Measurements from ENCODE around the gene ANKRD12. TPM values are rescaled to one million over a fixed set of nuclear protein-coding genes. Genes with fewer than 3 reads are reported as not detected.

ANKRD12 gene
- total RNA-seq, 1 experiment from 2014 or later, result 16.8 TPM

GRCh38 chr18:9217743-9218451, 81.3 kb downstream of the ANKRD12 start:
- Histone ChIP-seq H3K4me3 (ENCODE audit: low read length) (no peak overlapping the region), H3K4me1 (ENCODE audit: low read length) (no peaks in the 10 kb centered on the region), H3K36me3 (ENCODE audit: insufficient read depth, low read length) (peaks cover 17% of the 10 kb centered on the region), H3K27me3 (ENCODE audit: low read length) (no peaks in the 10 kb centered on the region), H3K79me2 (ENCODE audit: low read length) (no peaks in the 10 kb centered on the region), H3K27ac (ENCODE audit: low read length) (no peak overlapping the region), H3K9me3 (ENCODE audit: low read length) (no peaks in the 10 kb centered on the region), H2AFZ (ENCODE audit: low read length) (no peak overlapping the region), H3K9me2 (replicated peaks; ENCODE audit: insufficient read depth, low read length) (no peaks in the 10 kb centered on the region), H3K9ac (ENCODE audit: low read length) (no peak overlapping the region), H4K20me1 (ENCODE audit: insufficient read depth, low read depth, low read length) (no peaks in the 10 kb centered on the region), H3K4me2 (ENCODE audit: low read depth, low read length, poor library complexity, severe bottlenecking) (no peak overlapping the region)
- DNase-seq, result no peak

GRCh38 chr18:9221040-9221439, 84.5 kb downstream of the ANKRD12 start:
- Histone ChIP-seq H3K36me3 (ENCODE audit: insufficient read depth, low read length) (peaks cover 11% of the 10 kb centered on the region), H3K27me3 (ENCODE audit: low read length) (no peaks in the 10 kb centered on the region), H3K9me3 (ENCODE audit: low read length) (no peaks in the 10 kb centered on the region), H3K9me2 (replicated peaks; ENCODE audit: insufficient read depth, low read length) (no peaks in the 10 kb centered on the region), H2AFZ (ENCODE audit: low read length) (no peak overlapping the region), H4K20me1 (ENCODE audit: insufficient read depth, low read depth, low read length) (no peaks in the 10 kb centered on the region), H3K79me2 (ENCODE audit: low read length) (no peaks in the 10 kb centered on the region; the same call in 1 of the 2 replicates), H3K4me1 (ENCODE audit: low read length) (no peaks in the 10 kb centered on the region), H3K27ac (ENCODE audit: low read length) (no peak overlapping the region), H3K4me2 (ENCODE audit: low read depth, low read length, poor library complexity, severe bottlenecking) (no peak overlapping the region), H3K4me3 (ENCODE audit: low read length) (no peak overlapping the region), H3K9ac (ENCODE audit: low read length) (no peak overlapping the region)
- DNase-seq, result no peak

DNA sequence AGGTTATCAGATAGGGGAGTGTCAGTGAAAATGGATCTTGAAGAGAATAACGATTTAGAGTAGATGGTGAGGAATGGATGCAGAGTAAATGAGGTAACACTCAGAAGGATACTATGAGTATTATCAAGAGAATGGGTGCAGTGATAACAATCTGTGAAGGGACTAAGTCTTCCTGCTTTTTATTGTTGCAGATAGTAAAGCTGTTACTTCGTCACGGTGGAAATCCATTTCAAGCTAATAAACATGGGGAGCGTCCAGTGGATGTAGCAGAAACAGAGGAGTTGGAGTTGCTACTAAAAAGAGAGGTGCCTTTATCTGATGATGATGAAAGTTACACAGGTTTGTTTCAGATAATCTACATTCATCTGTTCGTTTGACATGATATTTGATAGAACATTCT, 85.1 kb downstream of the ANKRD12 start:
- DNase-seq, result no peak

GRCh38 chr18:9223356-9223755, 86.8 kb downstream of the ANKRD12 start:
- Histone ChIP-seq H3K79me2 (ENCODE audit: low read length) (peaks cover 10% of the 10 kb centered on the region), H3K4me1 (ENCODE audit: low read length) (no peaks in the 10 kb centered on the region), H3K36me3 (ENCODE audit: insufficient read depth, low read length) (peaks cover 17% of the 10 kb centered on the region), H3K9me2 (replicated peaks; ENCODE audit: insufficient read depth, low read length) (no peaks in the 10 kb centered on the region), H3K4me2 (ENCODE audit: low read depth, low read length, poor library complexity, severe bottlenecking) (no peak overlapping the region), H3K27ac (ENCODE audit: low read length) (no peak overlapping the region), H3K27me3 (ENCODE audit: low read length) (no peaks in the 10 kb centered on the region), H3K9ac (ENCODE audit: low read length) (no peak overlapping the region), H3K9me3 (ENCODE audit: low read length) (no peaks in the 10 kb centered on the region), H4K20me1 (ENCODE audit: insufficient read depth, low read depth, low read length) (no peaks in the 10 kb centered on the region), H2AFZ (ENCODE audit: low read length) (no peak overlapping the region), H3K4me3 (ENCODE audit: low read length) (no peak overlapping the region)
- DNase-seq, result no peak

More for the DNA sequence above, 85.1 kb downstream of the ANKRD12 start:
- Histone ChIP-seq H3K79me2 (ENCODE audit: low read length) (no peaks in the 10 kb centered on the region; the same call in 1 of the 2 replicates), H2AFZ (ENCODE audit: low read length) (no peak overlapping the region), H3K9me2 (replicated peaks; ENCODE audit: insufficient read depth, low read length) (no peaks in the 10 kb centered on the region), H3K4me1 (ENCODE audit: low read length) (no peaks in the 10 kb centered on the region), H3K9ac (ENCODE audit: low read length) (no peak overlapping the region), H4K20me1 (ENCODE audit: insufficient read depth, low read depth, low read length) (no peaks in the 10 kb centered on the region), H3K27ac (ENCODE audit: low read length) (no peak overlapping the region), H3K9me3 (ENCODE audit: low read length) (no peaks in the 10 kb centered on the region), H3K36me3 (ENCODE audit: insufficient read depth, low read length) (peaks cover 11% of the 10 kb centered on the region), H3K27me3 (ENCODE audit: low read length) (no peaks in the 10 kb centered on the region), H3K4me3 (ENCODE audit: low read length) (no peak overlapping the region), H3K4me2 (ENCODE audit: low read depth, low read length, poor library complexity, severe bottlenecking) (no peak overlapping the region)

DNA sequence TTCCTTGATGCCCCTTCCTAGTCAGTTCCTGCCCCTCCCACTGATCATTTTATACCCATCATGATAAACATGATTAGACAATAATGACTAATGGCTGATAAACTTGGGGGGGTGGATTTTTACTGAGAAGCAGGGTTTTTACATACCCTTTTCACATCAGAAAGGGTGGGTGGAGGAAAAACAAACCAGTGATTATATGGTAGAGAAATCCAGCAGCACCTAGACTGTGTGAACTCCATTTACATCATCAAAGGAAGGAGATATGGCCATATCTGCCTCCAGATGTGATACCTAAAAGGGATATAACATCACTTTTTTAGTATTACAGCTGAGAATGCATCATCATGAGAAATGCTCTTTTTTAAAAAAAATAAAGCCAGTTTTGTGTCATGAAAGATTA, 89.9 kb downstream of the ANKRD12 start:
- no peak for DNase-seq
- H3K27ac ChIP-seq (ENCODE audit: low read length), result no peak overlapping the region
- H3K9ac ChIP-seq (ENCODE audit: low read length), result no peak overlapping the region
- H3K79me2 ChIP-seq (ENCODE audit: low read length), result peaks cover 36% of the 10 kb centered on the region
- H3K27me3 ChIP-seq (ENCODE audit: low read length), result no peaks in the 10 kb centered on the region
- H3K9me3 ChIP-seq (ENCODE audit: low read length), result peaks cover 3% of the 10 kb centered on the region; the same call in 1 of the 2 replicates
- H2AFZ ChIP-seq (ENCODE audit: low read length), result no peak overlapping the region
- H3K4me1 ChIP-seq (ENCODE audit: low read length), result no peaks in the 10 kb centered on the region
- H3K4me2 ChIP-seq (ENCODE audit: low read depth, low read length, poor library complexity, severe bottlenecking), result no peak overlapping the region
- no peak overlapping the region for H3K4me3 ChIP-seq (ENCODE audit: low read length)
- H4K20me1 ChIP-seq (ENCODE audit: insufficient read depth, low read depth, low read length), result no peaks in the 10 kb centered on the region
- no peaks in the 10 kb centered on the region for H3K9me2 ChIP-seq (replicated peaks; ENCODE audit: insufficient read depth, low read length)
- H3K36me3 ChIP-seq (ENCODE audit: insufficient read depth, low read length), result peaks cover 34% of the 10 kb centered on the region; the same call in 1 of the 2 replicates

DNA sequence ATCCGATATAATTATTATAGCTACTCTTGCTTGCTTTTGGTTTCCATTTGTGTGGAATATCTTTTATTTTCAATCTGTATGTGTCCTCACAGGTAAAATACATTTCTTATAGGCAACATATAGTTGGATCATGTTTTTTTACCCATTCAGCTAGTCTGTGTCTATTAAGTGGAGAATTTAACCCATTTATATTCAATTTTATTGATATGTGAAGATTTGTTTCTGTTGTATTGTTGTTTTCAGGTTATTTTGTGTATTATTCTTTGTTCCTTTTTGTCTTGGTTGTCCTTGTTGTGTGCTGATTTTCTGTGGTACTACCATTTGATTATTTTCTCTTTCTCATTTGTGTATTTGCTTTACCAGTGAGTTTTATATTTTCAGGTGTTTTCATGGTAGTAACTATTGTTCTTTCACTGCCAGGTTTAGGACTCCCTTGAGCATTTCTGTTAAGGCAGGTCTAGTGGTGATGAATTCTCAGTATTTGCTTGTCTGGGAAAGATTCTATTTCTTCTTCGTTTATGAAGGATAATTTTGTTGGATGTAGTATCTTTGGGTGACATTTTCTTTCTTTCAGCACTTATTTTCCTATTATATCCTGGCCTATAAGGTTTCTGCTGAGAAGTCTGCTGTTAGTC, 95.4 kb downstream of the ANKRD12 start:
- Histone ChIP-seq H3K9ac (ENCODE audit: low read length) (no peak overlapping the region), H3K27me3 (ENCODE audit: low read length) (no peaks in the 10 kb centered on the region), H3K4me1 (ENCODE audit: low read length) (no peaks in the 10 kb centered on the region), H3K4me3 (ENCODE audit: low read length) (no peak overlapping the region), H2AFZ (ENCODE audit: low read length) (no peak overlapping the region), H3K79me2 (ENCODE audit: low read length) (peaks cover 50% of the 10 kb centered on the region), H3K4me2 (ENCODE audit: low read depth, low read length, poor library complexity, severe bottlenecking) (no peak overlapping the region), H4K20me1 (ENCODE audit: insufficient read depth, low read depth, low read length) (no peaks in the 10 kb centered on the region), H3K36me3 (ENCODE audit: insufficient read depth, low read length) (peaks cover 31% of the 10 kb centered on the region), H3K9me3 (ENCODE audit: low read length) (peaks cover 13% of the 10 kb centered on the region), H3K27ac (ENCODE audit: low read length) (no peak overlapping the region), H3K9me2 (replicated peaks; ENCODE audit: insufficient read depth, low read length) (no peaks in the 10 kb centered on the region)
- DNase-seq, result no peak

DNA sequence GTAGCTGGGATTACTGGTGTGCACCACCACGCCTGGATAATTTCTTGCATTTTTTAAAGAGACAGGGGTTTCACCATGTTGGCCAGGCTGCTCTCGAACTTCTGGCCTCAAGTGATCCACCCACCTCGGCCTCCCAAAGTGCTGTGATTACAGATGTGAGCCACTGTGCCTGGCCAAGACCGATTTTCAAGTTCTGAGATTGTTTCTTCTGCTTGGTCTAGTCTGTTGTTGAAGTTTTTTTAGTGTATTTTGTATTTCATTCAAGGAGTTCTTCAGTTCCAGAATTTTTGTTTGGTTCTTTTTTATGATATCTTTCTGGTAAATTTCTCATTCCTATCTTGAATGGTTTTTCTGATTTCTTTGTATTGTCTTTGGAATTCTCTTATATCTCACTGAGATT, 96.4 kb downstream of the ANKRD12 start:
- H3K9ac ChIP-seq (ENCODE audit: low read length), result no peak overlapping the region
- DNase-seq, result no peak
- no peaks in the 10 kb centered on the region for H3K9me2 ChIP-seq (replicated peaks; ENCODE audit: insufficient read depth, low read length)
- peaks cover 27% of the 10 kb centered on the region for H3K36me3 ChIP-seq (ENCODE audit: insufficient read depth, low read length)
- no peak overlapping the region for H3K27ac ChIP-seq (ENCODE audit: low read length)
- H3K27me3 ChIP-seq (ENCODE audit: low read length), result no peaks in the 10 kb centered on the region
- H4K20me1 ChIP-seq (ENCODE audit: insufficient read depth, low read depth, low read length), result no peaks in the 10 kb centered on the region
- H2AFZ ChIP-seq (ENCODE audit: low read length), result no peak overlapping the region
- H3K9me3 ChIP-seq (ENCODE audit: low read length), result peaks cover 13% of the 10 kb centered on the region
- H3K79me2 ChIP-seq (ENCODE audit: low read length), result peaks cover 44% of the 10 kb centered on the region
- H3K4me2 ChIP-seq (ENCODE audit: low read depth, low read length, poor library complexity, severe bottlenecking), result no peak overlapping the region
- H3K4me3 ChIP-seq (ENCODE audit: low read length), result no peak overlapping the region
- no peaks in the 10 kb centered on the region for H3K4me1 ChIP-seq (ENCODE audit: low read length)

DNA sequence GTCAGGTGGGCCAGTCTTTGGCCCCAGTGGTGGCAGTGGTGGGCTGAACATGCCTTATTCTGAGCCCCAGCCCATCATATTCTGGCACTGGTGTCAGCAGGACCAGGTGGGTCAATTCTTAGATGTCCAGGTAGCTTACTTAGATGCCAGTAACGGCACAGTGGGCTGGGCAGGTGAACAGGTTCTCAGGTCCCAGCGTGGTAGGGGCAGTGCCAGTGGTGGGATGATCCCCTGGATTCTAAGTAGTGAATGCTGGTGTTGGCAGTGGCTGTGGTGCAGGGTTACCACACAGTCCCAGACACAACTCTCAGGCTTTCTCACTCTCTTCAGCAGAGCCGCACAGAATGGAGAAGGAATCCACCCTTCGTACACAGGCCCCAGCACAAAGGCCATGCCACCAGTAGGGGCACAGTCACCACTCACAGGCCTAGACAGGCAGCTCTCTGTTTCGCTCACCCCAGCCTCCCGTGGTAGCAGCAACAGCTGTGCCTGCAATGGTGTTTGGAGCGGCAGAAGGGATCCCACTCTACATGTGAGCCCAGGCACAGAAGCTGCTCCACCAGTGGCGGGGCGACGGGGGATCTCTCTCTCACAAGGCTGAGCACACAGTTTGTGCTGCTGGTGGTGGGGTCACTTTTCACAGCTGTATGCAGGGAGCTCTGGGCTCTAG, 97.3 kb downstream of the ANKRD12 start:
- Histone ChIP-seq H3K27me3 (ENCODE audit: low read length) (no peaks in the 10 kb centered on the region), H3K27ac (ENCODE audit: low read length) (no peak overlapping the region), H3K9ac (ENCODE audit: low read length) (no peak overlapping the region), H3K4me3 (ENCODE audit: low read length) (no peak overlapping the region), H3K9me2 (replicated peaks; ENCODE audit: insufficient read depth, low read length) (no peaks in the 10 kb centered on the region), H2AFZ (ENCODE audit: low read length) (no peak overlapping the region), H3K4me1 (ENCODE audit: low read length) (no peaks in the 10 kb centered on the region), H3K4me2 (ENCODE audit: low read depth, low read length, poor library complexity, severe bottlenecking) (no peak overlapping the region), H3K9me3 (ENCODE audit: low read length) (peaks cover 13% of the 10 kb centered on the region), H3K36me3 (ENCODE audit: insufficient read depth, low read length) (peaks cover 20% of the 10 kb centered on the region), H3K79me2 (ENCODE audit: low read length) (peaks cover 35% of the 10 kb centered on the region), H4K20me1 (ENCODE audit: insufficient read depth, low read depth, low read length) (no peaks in the 10 kb centered on the region)
- no peak for DNase-seq
